GM12891 (cell line): Measurements from ENCODE around the gene CDKN1C.

Experiments
- POLR2AphosphoS5 ChIP-seq: IDR thresholded peaks from 2 replicates; pipeline ENCODE4 v1.6.1; 2011; ENCODE audit warnings: low read depth, low read length, control low read depth
- TAF1 ChIP-seq: IDR thresholded peaks from 2 replicates; pipeline ENCODE4 v1.6.1; 2011; ENCODE audit warnings: low read depth, low read length, control low read depth

GRCh38 chr11:2862395-2863275 is 22.9 kb downstream of the CDKN1C start:
- TF ChIP-seq TAF1 (no peak), POLR2AphosphoS5 (no peak)
